ENCODE results near the gene RET. TPM values are rescaled to one million over a fixed set of nuclear protein-coding genes. Genes with fewer than 3 reads are reported as not detected.

RET gene
- total RNA-seq, 2 experiments from 2014 or later = 0.22 TPM; not detected in 1

DNA sequence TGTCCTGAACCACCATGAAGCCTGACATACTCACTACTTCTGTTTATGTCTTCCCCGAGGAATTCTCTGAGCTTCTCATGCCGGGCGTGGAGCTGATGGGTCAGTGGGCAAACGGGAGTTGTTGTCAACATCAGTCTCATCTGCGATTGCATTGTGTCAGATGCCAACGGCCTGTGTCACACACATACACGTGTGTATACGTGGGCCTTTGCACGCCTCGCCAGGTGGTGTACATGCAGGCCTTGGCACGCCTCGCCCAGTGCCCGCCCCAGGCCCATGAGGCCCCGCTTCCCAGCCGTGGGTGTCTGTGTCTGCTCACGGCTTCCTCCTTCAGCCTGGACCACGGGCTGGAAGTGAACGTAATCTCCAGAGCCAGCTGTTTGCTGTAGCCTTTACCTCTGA, 53.9 kb downstream of the RET start:
- Mint-ChIP-seq H3K27me3 (no peaks in the 10 kb centered on the region), H3K4me1 (peaks cover 41% of the 10 kb centered on the region), H3K36me3 (peaks cover 3% of the 10 kb centered on the region), H3K9me3 (no peaks in the 10 kb centered on the region), H3K4me3 (no peak overlapping the region), H3K27ac (no peak overlapping the region)
- POLR2A ChIA-PET = interaction anchor here (1.9 kb wide), 1 partner anchor 8 kb away, joined by 29 read pairs; the partner anchor contains the start of gene CSGALNACT2
- no peak for DNase-seq
- ATAC-seq (ENCODE audit: low read depth) = no peak

GRCh38 chr10:43131256-43131655, 54.4 kb downstream of the RET start:
- no peak for ATAC-seq (ENCODE audit: low read depth)
- peaks cover 43% of the 10 kb centered on the region for H3K4me1 Mint-ChIP-seq
- peaks cover 6% of the 10 kb centered on the region for H3K36me3 Mint-ChIP-seq
- DNase-seq = no peak
- POLR2A ChIA-PET = no interaction called here
- H3K27ac Mint-ChIP-seq = no peak overlapping the region
- H3K27me3 Mint-ChIP-seq = no peaks in the 10 kb centered on the region
- H3K4me3 Mint-ChIP-seq = no peak overlapping the region
- no peaks in the 10 kb centered on the region for H3K9me3 Mint-ChIP-seq

DNA sequence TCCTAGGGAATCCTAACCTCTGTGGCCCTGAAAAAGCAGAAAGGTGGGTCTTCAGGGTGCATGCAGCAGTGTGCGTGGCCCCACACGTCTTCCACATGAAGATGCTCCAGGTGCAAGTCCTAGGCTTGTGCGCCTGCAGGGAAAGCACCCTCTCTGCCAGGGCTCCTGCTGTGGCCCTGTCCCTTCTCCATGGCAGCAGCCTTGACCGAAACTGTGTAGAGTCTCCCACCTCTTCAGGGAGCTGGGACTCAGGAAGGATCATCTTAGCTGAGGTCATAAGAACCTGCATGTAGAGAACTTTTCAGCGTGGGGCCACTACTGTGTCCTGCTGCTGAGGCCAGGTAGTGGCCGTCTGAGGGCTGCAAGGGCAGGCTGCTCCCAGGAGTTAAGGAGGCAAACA, 55.0 kb downstream of the RET start:
- no peak overlapping the region for H3K27ac Mint-ChIP-seq
- no peak for DNase-seq

GRCh38 chr10:43132867-43133787, 56.3 kb downstream of the RET start:
- ATAC-seq (ENCODE audit: low read depth) (no peak), DNase-seq (no peak)
- Mint-ChIP-seq H3K4me3 (no peak overlapping the region), H3K36me3 (peaks cover 6% of the 10 kb centered on the region), H3K4me1 (peaks cover 31% of the 10 kb centered on the region), H3K9me3 (no peaks in the 10 kb centered on the region), H3K27me3 (no peaks in the 10 kb centered on the region), H3K27ac (no peak overlapping the region)
- POLR2A ChIA-PET = interaction anchor here (1.1 to 4.2 kb wide), 3 partner anchors 9 to 19 kb away, joined by 3 to 17 read pairs (median 4); no protein-coding TSS in a partner anchor

More for the DNA sequence above, 55.0 kb downstream of the RET start:
- POLR2A ChIA-PET = interaction anchor here (1.5 to 4.2 kb wide), 2 partner anchors 8 to 11 kb away, joined by 3 to 17 read pairs; no protein-coding TSS in a partner anchor
- Mint-ChIP-seq H3K27me3 (no peaks in the 10 kb centered on the region), H3K4me3 (no peak overlapping the region), H3K4me1 (peaks cover 41% of the 10 kb centered on the region), H3K9me3 (no peaks in the 10 kb centered on the region), H3K36me3 (peaks cover 6% of the 10 kb centered on the region)
- ATAC-seq (ENCODE audit: low read depth) = no peak

DNA sequence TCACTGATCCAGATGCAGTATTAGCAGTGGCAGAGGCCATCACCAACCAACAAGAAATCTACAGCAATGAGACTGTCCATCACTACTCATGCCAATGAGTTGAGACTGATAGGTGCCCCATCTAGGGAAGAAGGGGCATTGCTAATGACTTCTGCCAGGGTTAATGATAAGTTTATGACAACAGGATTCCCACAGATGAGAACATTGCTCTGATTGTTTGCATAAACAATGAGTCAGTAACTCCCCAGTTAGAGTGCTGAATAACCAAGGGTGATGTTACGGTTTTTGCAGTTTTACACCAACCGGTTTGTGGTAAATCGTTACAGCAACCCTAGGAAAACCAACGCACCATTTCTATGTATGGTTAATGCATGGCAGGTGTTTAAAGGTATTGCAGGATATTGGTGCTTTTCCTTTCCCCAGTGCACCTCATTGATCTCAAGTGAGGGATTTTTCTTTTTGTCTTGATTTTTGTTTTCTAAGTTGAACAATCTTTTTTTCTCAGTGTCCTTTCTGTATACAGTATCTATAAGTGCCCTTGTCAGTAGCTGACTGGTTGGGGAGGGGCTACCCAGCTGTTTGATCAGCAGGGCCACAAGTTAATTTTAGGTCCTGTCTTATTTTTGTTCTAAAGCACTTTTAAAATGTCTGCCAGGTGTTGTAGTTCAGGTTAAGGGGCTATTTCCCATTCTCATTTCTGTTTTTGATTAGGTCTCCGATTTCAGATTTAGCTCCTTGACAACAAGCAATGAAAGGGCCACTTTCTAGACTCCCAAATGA, 57.4 kb downstream of the RET start:
- POLR2A ChIA-PET = interaction anchor here (0.6 to 4.2 kb wide), 2 partner anchors 13 to 160 kb away, joined by 3 to 17 read pairs; no protein-coding TSS in a partner anchor
- no peak for DNase-seq
- no peak for ATAC-seq (ENCODE audit: low read depth)
- no peak overlapping the region for H3K4me3 Mint-ChIP-seq
- H3K27ac Mint-ChIP-seq = no peak overlapping the region
- H3K27me3 Mint-ChIP-seq = no peaks in the 10 kb centered on the region
- H3K9me3 Mint-ChIP-seq = no peaks in the 10 kb centered on the region
- peaks cover 10% of the 10 kb centered on the region for H3K36me3 Mint-ChIP-seq
- H3K4me1 Mint-ChIP-seq = peaks cover 26% of the 10 kb centered on the region

DNA sequence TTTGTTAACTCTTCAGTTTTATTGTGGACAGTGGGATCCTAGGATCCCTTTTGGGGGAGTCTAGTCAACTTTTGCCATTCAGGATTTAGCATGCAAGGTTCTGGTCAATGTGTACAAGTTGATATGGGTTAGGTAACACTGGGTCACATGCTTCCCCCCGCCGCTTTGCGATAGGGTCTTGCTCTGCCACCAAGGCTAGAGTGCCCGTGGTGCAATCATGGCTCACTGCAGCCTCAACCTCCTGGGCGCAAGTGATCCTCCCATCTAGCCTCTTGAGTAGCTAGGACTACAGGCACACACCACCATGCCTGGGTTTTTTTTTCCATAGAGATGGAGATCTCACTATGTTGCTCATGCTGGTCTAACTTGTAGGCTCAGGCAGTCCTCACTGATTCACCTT, 58.2 kb downstream of the RET start:
- peaks cover 30% of the 10 kb centered on the region for H3K4me1 Mint-ChIP-seq
- POLR2A ChIA-PET = interaction anchor here (4.2 kb wide), 1 partner anchor 14 kb away, joined by 17 read pairs; no protein-coding TSS in a partner anchor

GRCh38 chr10:43135656-43136055, 58.8 kb downstream of the RET start:
- DNase-seq (no peak), ATAC-seq (ENCODE audit: low read depth) (no peak)
- peak overlapping the region; percentile 13 for H3K27ac Mint-ChIP-seq
- H3K4me3 Mint-ChIP-seq = peak overlapping the region; percentile 4
- no peaks in the 10 kb centered on the region for H3K27me3 Mint-ChIP-seq
- POLR2A ChIA-PET = interaction anchor here (4.2 kb wide), 1 partner anchor 14 kb away, joined by 17 read pairs; no protein-coding TSS in a partner anchor
- H3K4me1 Mint-ChIP-seq = peaks cover 35% of the 10 kb centered on the region
- H3K9me3 Mint-ChIP-seq = no peaks in the 10 kb centered on the region
- H3K36me3 Mint-ChIP-seq = peaks cover 13% of the 10 kb centered on the region

More for the DNA sequence above, 58.2 kb downstream of the RET start:
- ATAC-seq (ENCODE audit: low read depth) (no peak), DNase-seq (no peak)
- Mint-ChIP-seq H3K4me3 (no peak overlapping the region), H3K36me3 (peaks cover 10% of the 10 kb centered on the region), H3K27ac (no peak overlapping the region), H3K9me3 (no peaks in the 10 kb centered on the region), H3K27me3 (no peaks in the 10 kb centered on the region)

DNA sequence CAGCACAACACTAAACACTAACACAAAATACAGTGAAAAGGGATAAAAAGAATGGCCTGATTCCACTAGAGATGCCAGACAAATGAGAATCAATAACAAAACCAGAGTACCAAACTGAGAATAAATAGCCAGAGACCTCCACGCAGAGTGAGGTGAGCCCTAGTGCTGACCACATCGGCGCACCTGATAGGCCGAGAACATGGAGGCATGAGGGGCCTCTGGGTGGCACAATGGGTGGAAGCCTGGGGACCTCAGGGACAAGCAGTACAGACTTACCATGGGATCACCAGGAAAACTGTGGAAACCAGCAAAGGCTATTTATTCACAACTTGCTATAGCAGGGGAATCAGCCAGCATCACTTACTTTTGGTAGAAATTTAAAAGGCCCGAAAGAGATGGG, 59.6 kb downstream of the RET start:
- POLR2A ChIA-PET = interaction anchor here (5.7 kb wide), 1 partner anchor 14 kb away, joined by 175 read pairs; no protein-coding TSS in a partner anchor
- Mint-ChIP-seq H3K27ac (no peak overlapping the region), H3K4me1 (peaks cover 39% of the 10 kb centered on the region), H3K36me3 (peaks cover 13% of the 10 kb centered on the region), H3K9me3 (no peaks in the 10 kb centered on the region), H3K4me3 (peak overlapping the region; percentile 31), H3K27me3 (no peaks in the 10 kb centered on the region)
- no peak for ATAC-seq (ENCODE audit: low read depth)
- DNase-seq = no peak

- H3K4me1 Mint-ChIP-seq = peaks cover 42% of the 10 kb centered on the region
- peak overlapping the region; percentile 96 for H3K4me3 Mint-ChIP-seq
- POLR2A ChIA-PET = interaction anchor here (1.0 to 5.7 kb wide), 10 partner anchors 7 to 355 kb away, joined by 3 to 175 read pairs (median 6); partner anchors contain the start of gene BMS1
- no peak for ATAC-seq (ENCODE audit: low read depth)
- DNase-seq = no peak
- H3K27ac Mint-ChIP-seq = peak overlapping the region; percentile 96
- peaks cover 13% of the 10 kb centered on the region for H3K36me3 Mint-ChIP-seq
- no peaks in the 10 kb centered on the region for H3K9me3 Mint-ChIP-seq
- H3K27me3 Mint-ChIP-seq = no peaks in the 10 kb centered on the region
These were observed 60.3 kb downstream of the RET start for GRCh38 chr10:43136995-43137716.

- Mint-ChIP-seq H3K4me1 (peaks cover 46% of the 10 kb centered on the region), H3K4me3 (peak overlapping the region; percentile 96), H3K27me3 (no peaks in the 10 kb centered on the region), H3K9me3 (no peaks in the 10 kb centered on the region), H3K27ac (peak overlapping the region; percentile 96), H3K36me3 (peaks cover 15% of the 10 kb centered on the region)
- peak; percentile 11 for ATAC-seq (ENCODE audit: low read depth)
- DNase-seq = peak; percentile 64
- POLR2A ChIA-PET = interaction anchor here (0.5 to 5.7 kb wide), 23 partner anchors 8 to 355 kb away, joined by 3 to 175 read pairs (median 5); partner anchors contain the start of genes BMS1 and HNRNPF
These were observed 60.8 kb downstream of the RET start for GRCh38 chr10:43137717-43138020.

- ATAC-seq (ENCODE audit: low read depth) (peak; percentile 81), DNase-seq (peak; percentile 96)
- Mint-ChIP-seq H3K9me3 (no peaks in the 10 kb centered on the region), H3K4me1 (peaks cover 47% of the 10 kb centered on the region), H3K36me3 (peaks cover 16% of the 10 kb centered on the region), H3K27me3 (no peaks in the 10 kb centered on the region), H3K4me3 (peak within 1 kb of the TSS; percentile 96), H3K27ac (peak within 1 kb of the TSS; percentile 99)
- POLR2A ChIA-PET = interaction anchor here (0.5 to 5.7 kb wide), 26 partner anchors 9 to 356 kb away, joined by 3 to 175 read pairs (median 5); partner anchors contain the start of genes BMS1 and HNRNPF
These were observed 61.3 kb downstream of the RET start, which contains the start of gene CSGALNACT2 for GRCh38 chr10:43138021-43138756. Gene CSGALNACT2, plus strand, starts transcription at chr10:43138445. Its CDS starts 16,705 bp downstream, at chr10:43155150.

GRCh38 chr10:43138757-43139241, 61.9 kb downstream of the RET start:
- peak; percentile 73 for ATAC-seq (ENCODE audit: low read depth)
- peaks cover 18% of the 10 kb centered on the region for H3K36me3 Mint-ChIP-seq

More at GRCh38 chr10:43138757-43139241, 61.9 kb downstream of the RET start:
- no peaks in the 10 kb centered on the region for H3K27me3 Mint-ChIP-seq
- H3K9me3 Mint-ChIP-seq = no peaks in the 10 kb centered on the region
- peak; percentile 64 for DNase-seq
- H3K4me3 Mint-ChIP-seq = peak overlapping the region; percentile 89
- H3K27ac Mint-ChIP-seq = peak overlapping the region; percentile 99
- peaks cover 52% of the 10 kb centered on the region for H3K4me1 Mint-ChIP-seq
- POLR2A ChIA-PET = interaction anchor here (0.6 to 5.7 kb wide), 23 partner anchors 9 to 356 kb away, joined by 3 to 175 read pairs (median 5); partner anchors contain the start of genes BMS1 and HNRNPF
